Lung (tissue), 12 donors: ENCODE results near the gene ULK4. TPM values are rescaled to one million over a fixed set of nuclear protein-coding genes. Genes with fewer than 3 reads are reported as not detected.

Experiments used
- ATAC-seq: fragments of 200-7000 bp; cut with Tn5 transposase; one replicate; pipeline ENCODE4 v1.9.1; 2020; ENCODE audit warnings: moderate number of reproducible peaks; ENCODE audit not compliant: insufficient read depth, low FRiP score
- DNase-seq, 3 donors: peaks; one replicate each; pipeline ENCODE4 v3.0.0-alpha.2; 2013 to 2017
- H3K27ac ChIP-seq, 2 donors: one replicate each; pipeline ENCODE4 v1.5.1; 2013; ENCODE audit warnings: mild to moderate bottlenecking in 2 of 2, moderate library complexity in 2 of 2, control low read depth in 1 of 2, inconsistent platforms in 1 of 2, low read depth in 1 of 2, low read length in 1 of 2
- H3K27me3 ChIP-seq, 3 donors: one replicate each; pipeline ENCODE4 v1.5.1; 2013; ENCODE audit warnings: low read length in 2 of 3; ENCODE audit not compliant: control insufficient read depth in 3 of 3, insufficient read depth in 3 of 3
- H3K36me3 ChIP-seq, 4 donors: one replicate each; pipeline ENCODE4 v1.5.1; 2013; ENCODE audit warnings: low read length in 4 of 4, mild to moderate bottlenecking in 1 of 4, moderate library complexity in 1 of 4; ENCODE audit not compliant: control insufficient read depth in 4 of 4, insufficient read depth in 4 of 4
- H3K4me1 ChIP-seq, 5 donors: one replicate each; pipeline ENCODE4 v1.5.1; 2013; ENCODE audit warnings: low read length in 5 of 5, mild to moderate bottlenecking in 2 of 5, moderate library complexity in 1 of 5; ENCODE audit not compliant: control insufficient read depth in 5 of 5, insufficient read depth in 5 of 5
- H3K4me3 ChIP-seq: one replicate; pipeline ENCODE4 v1.5.1; 2013; ENCODE audit warnings: mild to moderate bottlenecking, control low read depth, moderate library complexity
- H3K9ac ChIP-seq, 2 donors: one replicate each; pipeline ENCODE4 v1.5.1; 2013; ENCODE audit warnings: low read length in 2 of 2, control low read depth in 1 of 2; ENCODE audit not compliant: insufficient read depth in 1 of 2
- H3K9me3 ChIP-seq, 4 donors: one replicate each; pipeline ENCODE4 v1.5.1; 2013; ENCODE audit warnings: low read length in 3 of 4, mild to moderate bottlenecking in 1 of 4, moderate library complexity in 1 of 4; ENCODE audit not compliant: control insufficient read depth in 4 of 4, insufficient read depth in 3 of 4
- CTCF ChIP-seq: IDR thresholded peaks from 2 replicates; pipeline ENCODE4 v1.5.1; 2012; ENCODE audit warnings: mild to moderate bottlenecking; ENCODE audit errors: control extremely low read depth, extremely low read depth
- WGBS, 2 donors: extraction: QIAGEN DNeasy Blood & Tissue Kit; methylation state at CpG; one replicate each; pipeline ENCODE4 v1.1.7; 2013; 5-methylcytosine and 5-hydroxymethylcytosine counted together
- polyA plus RNA-seq, 2 donors: library from polyadenylated mRNA; stranded (reverse); fragments of 200-250 nt; gene quantifications; one replicate each; pipeline ENCODE4 v1.2.1, GENCODE V29; 2013
- total RNA-seq, 2 donors: library from RNA; depleted of rRNA in 1 of 2; stranded (reverse); fragments of >200 nt in 1 of 2; gene quantifications; one replicate each; pipeline ENCODE4 v1.2.1, GENCODE V29; 2014 to 2021
- donor health status: control.
- donor health status: control.
- donor health status: Bipolar disorder and iron deficiency.
- donor health status: healthy.
- donor health status: DM: yes; HTN: yes; CAD: no.

The ULK4 gene
- total and polyA plus RNA-seq, 4 donors: 2.8 to 56.0 (median 12.6) TPM

GRCh38 chr3:41216993-41217392 is 744.9 kb downstream of the ULK4 start:
- no peak for ATAC-seq
- no peak overlapping the region for H3K4me3 ChIP-seq
- WGBS, 2 donors: 25 to 41% methylated on average over 1 of the region's 1 CpG
- H3K4me1 ChIP-seq: peaks cover 0 to 40% (median 9%) of the 10 kb centered on the region in 5 donors
- H3K36me3 ChIP-seq: no peaks in the 10 kb centered on the region
- H3K27me3 ChIP-seq: no peaks in the 10 kb centered on the region
- no peak overlapping the region for H3K9ac ChIP-seq
- TF ChIP-seq CTCF: no peak
- H3K9me3 ChIP-seq: no peaks in the 10 kb centered on the region
- no peak overlapping the region for H3K27ac ChIP-seq
- no peak for DNase-seq

GRCh38 chr3:41216422-41216821 is 745.5 kb downstream of the ULK4 start:
- DNase-seq: no peak
- Histone ChIP-seq H3K27me3 (no peaks in the 10 kb centered on the region), H3K4me3 (no peak overlapping the region), H3K36me3 (peaks cover 0 to 4% (median 1%) of the 10 kb centered on the region in 4 donors), H3K4me1 (peaks cover 0 to 41% (median 7%) of the 10 kb centered on the region in 5 donors), H3K27ac (no peak overlapping the region), H3K9ac (no peak overlapping the region), H3K9me3 (no peaks in the 10 kb centered on the region)
- WGBS, 2 donors: 76% methylated on average over 2 of the region's 2 CpGs
- no peak for TF ChIP-seq CTCF
- no peak for ATAC-seq

- H3K9me3 ChIP-seq: no peaks in the 10 kb centered on the region
- H3K4me1 ChIP-seq: peaks cover under 1 to 45% (median 6%) of the 10 kb centered on the region in 5 donors
- peaks cover 0 to 7% (median 1%) of the 10 kb centered on the region in 4 donors for H3K36me3 ChIP-seq
- WGBS, 2 donors: 81 to 83% methylated on average over 2 of the region's 2 CpGs
- DNase-seq (no peak), ATAC-seq (no peak)
- H3K27ac ChIP-seq: no peak overlapping the region
- TF ChIP-seq CTCF: no peak
- H3K9ac ChIP-seq: no peak overlapping the region
- H3K4me3 ChIP-seq: no peak overlapping the region
- H3K27me3 ChIP-seq: no peaks in the 10 kb centered on the region
These were observed 748.3 kb downstream of the ULK4 start for GRCh38 chr3:41213588-41213987.

GRCh38 chr3:41212088-41212487 is 749.8 kb downstream of the ULK4 start:
- DNase-seq (no peak), ATAC-seq (no peak)
- Histone ChIP-seq H3K27ac (no peak overlapping the region), H3K36me3 (peaks cover 0 to 7% (median 1%) of the 10 kb centered on the region in 4 donors), H3K9ac (no peak overlapping the region), H3K4me3 (no peak overlapping the region), H3K9me3 (no peaks in the 10 kb centered on the region), H3K27me3 (no peaks in the 10 kb centered on the region), H3K4me1 (peaks cover 5 to 56% (median 20%) of the 10 kb centered on the region in 5 donors)
- WGBS, 2 donors: 85 to 89% methylated on average over 2 of the region's 2 CpGs
- no peak for TF ChIP-seq CTCF
